Measurements from ENCODE around the gene RETREG3. TPM values are rescaled to one million over a fixed set of nuclear protein-coding genes. Genes with fewer than 3 reads are reported as not detected.
"Not testable (repeated sequence)": the region's sequence is repeated elsewhere in the genome, so short reads cannot be mapped to it uniquely, and the experiment has no call there.

Gene RETREG3
- polyA plus RNA-seq, 3 donors = 43.1 to 44.1 (median 43.3) TPM

- DNase-seq (ENCODE audit: low read depth in 3 of 3, low spot score in 2 of 3) = no peak
These were observed 32.0 kb downstream of the RETREG3 start for GRCh38 chr17:42577140-42577531.

GRCh38 chr17:42574463-42574862 is 34.7 kb downstream of the RETREG3 start:
- no peak for DNase-seq (ENCODE audit: low read depth in 3 of 3, low spot score in 2 of 3)

- no peak for DNase-seq (ENCODE audit: low read depth in 3 of 3, low spot score in 2 of 3)
These were observed 36.1 kb downstream of the RETREG3 start for GRCh38 chr17:42573095-42573494.

- no peak for DNase-seq (ENCODE audit: low read depth in 3 of 3, low spot score in 2 of 3)
These were observed 37.5 kb downstream of the RETREG3 start for GRCh38 chr17:42571435-42572225.

GRCh38 chr17:42568341-42569111 is 40.6 kb downstream of the RETREG3 start:
- no peak for DNase-seq (ENCODE audit: low read depth in 3 of 3, low spot score in 2 of 3)

- peak in 2 of 3 donors; percentile 74 to 79 for DNase-seq (ENCODE audit: low read depth in 3 of 3, low spot score in 2 of 3)
These were observed 42.1 kb downstream of the RETREG3 start, which contains the start of gene MLX for GRCh38 chr17:42566883-42567573. Gene MLX (plus strand): TSS chr17:42567100. CDS start chr17:42567125, 25 bp downstream.

- DNase-seq (ENCODE audit: low read depth in 3 of 3, low spot score in 2 of 3) = no peak
These were observed 42.8 kb downstream of the RETREG3 start for GRCh38 chr17:42566215-42566882.

- no peak for DNase-seq (ENCODE audit: low read depth in 3 of 3, low spot score in 2 of 3)
These were observed 43.5 kb downstream of the RETREG3 start for GRCh38 chr17:42565523-42566214.

- no peak for DNase-seq (ENCODE audit: low read depth in 3 of 3, low spot score in 2 of 3)
These were observed 44.2 kb downstream of the RETREG3 start for GRCh38 chr17:42564815-42565522.

GRCh38 chr17:42563950-42564349 is 45.2 kb downstream of the RETREG3 start:
- no peak for DNase-seq (ENCODE audit: low read depth in 3 of 3, low spot score in 2 of 3)

GRCh38 chr17:42563543-42563942 is 45.6 kb downstream of the RETREG3 start:
- DNase-seq (ENCODE audit: low read depth in 3 of 3, low spot score in 2 of 3) = no peak

GRCh38 chr17:42563143-42563509 is 46.0 kb downstream of the RETREG3 start:
- no peak for DNase-seq (ENCODE audit: low read depth in 3 of 3, low spot score in 2 of 3)

- no peak for DNase-seq (ENCODE audit: low read depth in 3 of 3, low spot score in 2 of 3)
These were observed 46.6 kb downstream of the RETREG3 start for GRCh38 chr17:42562388-42563142.

- DNase-seq (ENCODE audit: low read depth in 3 of 3, low spot score in 2 of 3) = peak; percentile 94 to 98 (median 96)
These were observed 47.2 kb downstream of the RETREG3 start, which contains the start of gene COASY for GRCh38 chr17:42561897-42562387. Gene COASY (plus strand): TSS chr17:42562148. CDS start chr17:42562623, 475 bp downstream.

- no peak for DNase-seq (ENCODE audit: low read depth in 3 of 3, low spot score in 2 of 3)
These were observed 48.9 kb downstream of the RETREG3 start for GRCh38 chr17:42560246-42560645.

GRCh38 chr17:42559075-42559474 is 50.1 kb downstream of the RETREG3 start:
- DNase-seq (ENCODE audit: low read depth in 3 of 3, low spot score in 2 of 3) = no peak

- not testable (repeated sequence) for DNase-seq (ENCODE audit: low read depth in 3 of 3, low spot score in 2 of 3)
These were observed 53.1 kb downstream of the RETREG3 start for GRCh38 chr17:42555961-42556617.

GRCh38 chr17:42555122-42555622 is 54.0 kb downstream of the RETREG3 start:
- DNase-seq (ENCODE audit: low read depth in 3 of 3, low spot score in 2 of 3) = no peak

Measured in right renal cortex interstitium (tissue), 3 donors.